Fibroblast of pulmonary artery (primary cell): ENCODE data around the gene TMIGD1.

Source experiments
- DNase-seq: peaks from one replicate; pipeline ENCODE4 v3.0.0-alpha.2; 2010; ENCODE audit warnings: low read depth
- H3K4me3 ChIP-seq: replicated peaks from 2 replicates; pipeline ENCODE4 v1.5.1; 2011; ENCODE audit warnings: low read depth, mild to moderate bottlenecking, control low read depth, low read length, moderate library complexity
- CTCF ChIP-seq: IDR thresholded peaks from 2 replicates; pipeline ENCODE4 v1.5.1; 2011; ENCODE audit warnings: mild to moderate bottlenecking, control low read depth, low read length, inconsistent platforms; ENCODE audit errors: missing control alignments

The TMIGD1 gene

GRCh38 chr17:30369995-30370394 is 36.1 kb upstream of the TMIGD1 start:
- no peak overlapping the region for H3K4me3 ChIP-seq
- no peak for TF ChIP-seq CTCF
- DNase-seq: no peak

GRCh38 chr17:30368912-30369720 is 35.3 kb upstream of the TMIGD1 start:
- TF ChIP-seq CTCF: no peak
- H3K4me3 ChIP-seq: no peak overlapping the region
- DNase-seq: no peak

DNA sequence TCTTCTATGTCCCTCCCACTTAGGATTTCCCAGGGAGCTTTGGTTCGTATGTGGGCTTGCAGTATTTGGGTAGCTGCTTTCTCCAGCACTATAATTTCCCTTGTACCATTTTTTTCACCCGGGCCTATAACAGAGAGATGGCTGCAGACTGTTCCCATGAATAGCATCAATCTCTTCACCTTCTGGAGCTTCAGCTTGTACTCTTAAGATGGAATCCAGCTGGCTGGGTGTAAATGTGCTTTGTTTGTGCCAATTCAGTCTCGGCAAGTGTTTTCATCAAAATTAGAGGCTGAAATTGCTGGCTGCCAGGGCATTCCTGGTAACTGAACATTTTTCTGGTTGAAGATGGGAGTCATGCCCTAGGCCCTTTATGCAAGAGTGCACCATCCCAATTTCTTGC is 32.7 kb upstream of the TMIGD1 start:
- TF ChIP-seq CTCF: no peak
- H3K4me3 ChIP-seq: no peak overlapping the region
- no peak for DNase-seq

- DNase-seq: peak; percentile 90
- no peak overlapping the region for H3K4me3 ChIP-seq
- no peak for TF ChIP-seq CTCF
Measured at GRCh38 chr17:30363715-30364202, 29.9 kb upstream of the TMIGD1 start.

- no peak for TF ChIP-seq CTCF
- no peak for DNase-seq
- no peak overlapping the region for H3K4me3 ChIP-seq
Measured at GRCh38 chr17:30361766-30362279, 28.0 kb upstream of the TMIGD1 start.

- no peak for DNase-seq
- H3K4me3 ChIP-seq: no peak overlapping the region
- TF ChIP-seq CTCF: no peak
Measured at GRCh38 chr17:30360086-30360808, 26.4 kb upstream of the TMIGD1 start.
